HUES64 (cell line): Measurements from ENCODE around the gene JPH2.

ENCODE experiments used
- H3K27ac ChIP-seq: 2 replicates; pipeline ENCODE4 v1.7.0; 2013; ENCODE audit warnings: low read depth, low read length, inconsistent platforms
- H3K27me3 ChIP-seq: 2 replicates; pipeline ENCODE4 v1.6.1; 2013; ENCODE audit warnings: mild to moderate bottlenecking, low read length; ENCODE audit not compliant: insufficient read depth
- H3K36me3 ChIP-seq: 2 replicates; pipeline ENCODE4 v1.6.1; 2013; ENCODE audit warnings: mild to moderate bottlenecking, low read length; ENCODE audit not compliant: insufficient read depth
- H3K4me1 ChIP-seq: 2 replicates; pipeline ENCODE4 v1.6.1; 2013; ENCODE audit warnings: mild to moderate bottlenecking, low read length, moderate library complexity; ENCODE audit not compliant: insufficient read depth
- H3K4me3 ChIP-seq: 2 replicates; pipeline ENCODE4 v1.5.1; 2013; ENCODE audit warnings: mild to moderate bottlenecking, low read length, moderate library complexity
- H3K9ac ChIP-seq: 2 replicates; pipeline ENCODE4 v1.6.1; 2013; ENCODE audit warnings: mild to moderate bottlenecking, low read depth, low read length
- H3K9me3 ChIP-seq: 2 replicates; pipeline ENCODE4 v1.6.1; 2013; ENCODE audit warnings: low read depth, low read length; ENCODE audit not compliant: insufficient read depth
- WGBS: fragments of 150-250, 120-280 bp; methylation state at CpG from one replicate; pipeline ENCODE4 v1.1.7; 2013; ENCODE audit warnings: missing lambda C conversion rate; 5-methylcytosine and 5-hydroxymethylcytosine counted together

Gene JPH2

GRCh38 chr20:44222633-44223368, 35.8 kb upstream of the JPH2 start:
- Histone ChIP-seq H3K9ac (no peak overlapping the region), H3K4me1 (0 out of 2 replicates have a peak, but pooled peaks cover 2% of the 10 kb centered on the region), H3K4me3 (no peak overlapping the region), H3K27me3 (no peaks in the 10 kb centered on the region), H3K36me3 (no peaks in the 10 kb centered on the region), H3K9me3 (no peaks in the 10 kb centered on the region), H3K27ac (no peak overlapping the region)
- 73% methylated on average over 7 of the region's 7 CpGs for WGBS

GRCh38 chr20:44222027-44222426, 35.0 kb upstream of the JPH2 start:
- Histone ChIP-seq H3K9ac (no peak overlapping the region), H3K4me1 (0 out of 2 replicates have a peak, but pooled peaks cover 2% of the 10 kb centered on the region), H3K9me3 (no peaks in the 10 kb centered on the region), H3K36me3 (no peaks in the 10 kb centered on the region), H3K27ac (no peak overlapping the region), H3K4me3 (no peak overlapping the region), H3K27me3 (no peaks in the 10 kb centered on the region)
- WGBS = 94% methylated on average over 5 of the region's 5 CpGs

GRCh38 chr20:44221368-44221954, 34.5 kb upstream of the JPH2 start:
- Histone ChIP-seq H3K4me3 (no peak overlapping the region), H3K27ac (no peak overlapping the region)
- WGBS = 91% methylated on average over 3 of the region's 3 CpGs

GRCh38 chr20:44219791-44220190, 32.8 kb upstream of the JPH2 start:
- Histone ChIP-seq H3K27ac (no peak overlapping the region), H3K9me3 (no peaks in the 10 kb centered on the region), H3K36me3 (no peaks in the 10 kb centered on the region), H3K4me3 (no peak overlapping the region), H3K9ac (no peak overlapping the region), H3K27me3 (no peaks in the 10 kb centered on the region), H3K4me1 (0 out of 2 replicates have a peak, but pooled peaks cover 2% of the 10 kb centered on the region)
- 60% methylated on average over 6 of the region's 6 CpGs for WGBS

More at GRCh38 chr20:44221368-44221954, 34.5 kb upstream of the JPH2 start:
- no peak overlapping the region for H3K9ac ChIP-seq
- 0 out of 2 replicates have a peak, but pooled peaks cover 2% of the 10 kb centered on the region for H3K4me1 ChIP-seq
- no peaks in the 10 kb centered on the region for H3K27me3 ChIP-seq
- no peaks in the 10 kb centered on the region for H3K9me3 ChIP-seq
- H3K36me3 ChIP-seq = no peaks in the 10 kb centered on the region

GRCh38 chr20:44219170-44219730, 32.3 kb upstream of the JPH2 start:
- no peaks in the 10 kb centered on the region for H3K9me3 ChIP-seq
- no peaks in the 10 kb centered on the region for H3K36me3 ChIP-seq
- no peak overlapping the region for H3K9ac ChIP-seq
- 0 out of 2 replicates have a peak, but pooled peaks cover 2% of the 10 kb centered on the region for H3K4me1 ChIP-seq
- H3K4me3 ChIP-seq = no peak overlapping the region
- no peaks in the 10 kb centered on the region for H3K27me3 ChIP-seq
- WGBS = 59% methylated on average over 4 of the region's 5 CpGs
- H3K27ac ChIP-seq = no peak overlapping the region

GRCh38 chr20:44218446-44218845, 31.5 kb upstream of the JPH2 start:
- H3K36me3 ChIP-seq = no peaks in the 10 kb centered on the region
- H3K4me3 ChIP-seq = no peak overlapping the region
- no peaks in the 10 kb centered on the region for H3K9me3 ChIP-seq
- WGBS = 90% methylated on average over 4 of the region's 4 CpGs
- H3K27ac ChIP-seq = no peak overlapping the region
- 0 out of 2 replicates have a peak, but pooled peaks cover 2% of the 10 kb centered on the region for H3K4me1 ChIP-seq
- H3K27me3 ChIP-seq = no peaks in the 10 kb centered on the region
- H3K9ac ChIP-seq = no peak overlapping the region

- H3K27ac ChIP-seq = no peak overlapping the region
- no peaks in the 10 kb centered on the region for H3K9me3 ChIP-seq
- H3K36me3 ChIP-seq = no peaks in the 10 kb centered on the region
- no peaks in the 10 kb centered on the region for H3K27me3 ChIP-seq
- 66% methylated on average over 10 of the region's 11 CpGs for WGBS
- no peak overlapping the region for H3K4me3 ChIP-seq
- no peak overlapping the region for H3K9ac ChIP-seq
- no peaks in the 10 kb centered on the region for H3K4me1 ChIP-seq
Measured at GRCh38 chr20:44217342-44218092, 30.5 kb upstream of the JPH2 start.

- H3K36me3 ChIP-seq = no peaks in the 10 kb centered on the region
- 0 out of 2 replicates have a peak, but pooled peaks cover 4% of the 10 kb centered on the region for H3K4me1 ChIP-seq
- no peaks in the 10 kb centered on the region for H3K9me3 ChIP-seq
- no peak overlapping the region for H3K9ac ChIP-seq
- no peaks in the 10 kb centered on the region for H3K27me3 ChIP-seq
- WGBS = 57% methylated on average over 7 of the region's 7 CpGs
- H3K4me3 ChIP-seq = no peak overlapping the region
- no peak overlapping the region for H3K27ac ChIP-seq
Measured at GRCh38 chr20:44215125-44215524, 28.1 kb upstream of the JPH2 start.

- Histone ChIP-seq H3K27ac (no peak overlapping the region), H3K9ac (no peak overlapping the region), H3K4me3 (no peak overlapping the region), H3K36me3 (no peaks in the 10 kb centered on the region), H3K4me1 (peaks cover 15% of the 10 kb centered on the region), H3K27me3 (no peaks in the 10 kb centered on the region), H3K9me3 (no peaks in the 10 kb centered on the region)
- 95% methylated on average over 4 of the region's 4 CpGs for WGBS
Measured at GRCh38 chr20:44212792-44213191, 25.8 kb upstream of the JPH2 start.

GRCh38 chr20:44211177-44212039, 24.4 kb upstream of the JPH2 start:
- Histone ChIP-seq H3K9me3 (no peaks in the 10 kb centered on the region), H3K9ac (peak overlapping the region; percentile 84), H3K27ac (peak overlapping the region; percentile 95), H3K4me1 (peaks cover 15% of the 10 kb centered on the region), H3K36me3 (peaks cover 7% of the 10 kb centered on the region), H3K4me3 (peak overlapping the region; percentile 97), H3K27me3 (no peaks in the 10 kb centered on the region)
- whole genome bisulfite sequencing = 24% methylated on average over 24 of the region's 24 CpGs
